ENCODE data around the gene YWHAE.

DNA sequence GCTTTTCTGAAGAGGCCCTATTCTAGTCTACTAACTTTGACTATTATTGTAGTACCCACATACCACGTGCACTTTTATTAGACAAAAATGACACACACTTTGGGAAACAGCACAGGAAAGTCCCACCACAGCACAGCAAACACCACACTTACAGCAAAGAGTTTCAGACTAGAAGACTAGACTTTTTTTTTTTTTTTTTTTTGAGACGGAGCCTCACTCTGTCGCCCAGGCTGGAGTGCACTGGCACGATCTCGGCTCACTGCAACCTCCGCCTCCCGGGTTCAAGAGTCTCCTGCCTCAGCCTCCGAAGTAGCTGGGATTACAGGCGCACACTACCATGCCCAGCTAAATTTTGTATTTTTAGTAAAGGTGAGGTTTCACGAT, 20.1 kb downstream of the YWHAE start:
- TF ChIP-seq EZH2 (IDR thresholded peaks at IDR 0.05) (no peak), EZH2phosphoT487 (IDR thresholded peaks at IDR 0.05) (no peak)
- TF ChIP-seq, protein P1, sequence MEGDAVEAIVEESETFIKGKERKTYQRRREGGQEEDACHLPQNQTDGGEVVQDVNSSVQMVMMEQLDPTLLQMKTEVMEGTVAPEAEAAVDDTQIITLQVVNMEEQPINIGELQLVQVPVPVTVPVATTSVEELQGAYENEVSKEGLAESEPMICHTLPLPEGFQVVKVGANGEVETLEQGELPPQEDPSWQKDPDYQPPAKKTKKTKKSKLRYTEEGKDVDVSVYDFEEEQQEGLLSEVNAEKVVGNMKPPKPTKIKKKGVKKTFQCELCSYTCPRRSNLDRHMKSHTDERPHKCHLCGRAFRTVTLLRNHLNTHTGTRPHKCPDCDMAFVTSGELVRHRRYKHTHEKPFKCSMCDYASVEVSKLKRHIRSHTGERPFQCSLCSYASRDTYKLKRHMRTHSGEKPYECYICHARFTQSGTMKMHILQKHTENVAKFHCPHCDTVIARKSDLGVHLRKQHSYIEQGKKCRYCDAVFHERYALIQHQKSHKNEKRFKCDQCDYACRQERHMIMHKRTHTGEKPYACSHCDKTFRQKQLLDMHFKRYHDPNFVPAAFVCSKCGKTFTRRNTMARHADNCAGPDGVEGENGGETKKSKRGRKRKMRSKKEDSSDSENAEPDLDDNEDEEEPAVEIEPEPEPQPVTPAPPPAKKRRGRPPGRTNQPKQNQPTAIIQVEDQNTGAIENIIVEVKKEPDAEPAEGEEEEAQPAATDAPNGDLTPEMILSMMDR (IDR thresholded peaks at IDR 0.05), result no peak

All from neural progenitor cell (in vitro differentiated cells).